GM12891 (cell line): ENCODE results near the gene DCLRE1C.

Experiments used
- POLR2A ChIP-seq: IDR thresholded peaks from 2 replicates; pipeline ENCODE4 v1.6.1; 2011; ENCODE audit warnings: low read depth, low read length, control low read depth
- POLR2AphosphoS5 ChIP-seq: IDR thresholded peaks from 2 replicates; pipeline ENCODE4 v1.6.1; 2011; ENCODE audit warnings: low read depth, low read length, control low read depth

DNA sequence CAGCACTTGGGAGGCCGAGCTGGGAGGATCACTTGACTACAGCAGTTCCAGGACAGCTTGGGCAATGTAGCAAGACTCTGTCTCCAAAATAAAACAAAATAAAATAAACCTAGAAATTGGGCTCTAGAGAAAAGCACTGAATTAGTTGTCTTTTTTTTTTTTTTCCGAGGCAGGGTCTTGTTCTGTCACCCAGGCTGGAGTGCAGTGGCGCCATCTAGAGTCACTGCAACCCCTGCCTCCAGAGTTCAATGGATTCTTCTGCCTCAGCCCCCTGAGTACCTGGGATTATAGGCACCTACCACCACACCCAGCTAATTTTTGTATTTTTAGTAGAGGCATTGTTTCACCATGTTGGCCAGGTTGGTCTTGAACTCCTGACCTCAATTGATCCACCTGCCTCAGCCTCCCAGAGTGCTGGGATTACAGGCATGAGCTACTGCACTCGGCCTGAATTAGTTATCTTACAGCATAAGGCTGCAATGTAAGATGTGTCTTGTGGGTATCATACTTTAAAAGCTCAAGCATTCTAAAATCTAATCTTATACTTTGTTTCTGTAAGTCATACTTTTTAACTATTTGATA, 18.1 kb upstream of the DCLRE1C start:
- TF ChIP-seq POLR2A (no peak), POLR2AphosphoS5 (no peak)
